Measurements from ENCODE around the gene PRF1. TPM values are rescaled to one million over a fixed set of nuclear protein-coding genes. Genes with fewer than 3 reads are reported as not detected.

PRF1 gene
- total RNA-seq, 1 experiment from 2014 or later, result 0.26 TPM

- peaks cover 8% of the 10 kb centered on the region for H3K4me1 ChIP-seq (ENCODE audit: low read length)
- H2AFZ ChIP-seq (ENCODE audit: low read length), result no peak overlapping the region
- H3K27me3 ChIP-seq (ENCODE audit: low read length), result no peaks in the 10 kb centered on the region
- H3K9ac ChIP-seq (ENCODE audit: low read length), result no peak overlapping the region
- 0 out of 2 replicates have a peak, but pooled peaks cover 8% of the 10 kb centered on the region for H3K79me2 ChIP-seq (ENCODE audit: low read length)
- H4K20me1 ChIP-seq (ENCODE audit: insufficient read depth, low read depth, low read length), result peaks cover 8% of the 10 kb centered on the region; the same call in 1 of the 2 replicates
- no peak overlapping the region for H3K27ac ChIP-seq (ENCODE audit: low read length)
- no peak overlapping the region for H3K4me2 ChIP-seq (ENCODE audit: low read depth, low read length, poor library complexity, severe bottlenecking)
- DNase-seq, result no peak
- no peaks in the 10 kb centered on the region for H3K9me3 ChIP-seq (ENCODE audit: low read length)
- no peaks in the 10 kb centered on the region for H3K9me2 ChIP-seq (replicated peaks; ENCODE audit: insufficient read depth, low read length)
- no peak overlapping the region for H3K4me3 ChIP-seq (ENCODE audit: low read length)
- peaks cover 27% of the 10 kb centered on the region for H3K36me3 ChIP-seq (ENCODE audit: insufficient read depth, low read length)
Observed at GRCh38 chr10:70552586-70552985, 50.0 kb downstream of the PRF1 start.

- Histone ChIP-seq H3K79me2 (ENCODE audit: low read length) (0 out of 2 replicates have a peak, but pooled peaks cover 8% of the 10 kb centered on the region), H3K36me3 (ENCODE audit: insufficient read depth, low read length) (peaks cover 25% of the 10 kb centered on the region), H3K4me1 (ENCODE audit: low read length) (peaks cover 2% of the 10 kb centered on the region)
Observed at GRCh38 chr10:70551971-70552422, 50.5 kb downstream of the PRF1 start.

GRCh38 chr10:70551466-70551865 is 51.1 kb downstream of the PRF1 start:
- H3K9me3 ChIP-seq (ENCODE audit: low read length), result no peaks in the 10 kb centered on the region
- 0 out of 2 replicates have a peak, but pooled peaks cover 8% of the 10 kb centered on the region for H3K79me2 ChIP-seq (ENCODE audit: low read length)
- H3K9me2 ChIP-seq (replicated peaks; ENCODE audit: insufficient read depth, low read length), result no peaks in the 10 kb centered on the region
- no peak overlapping the region for H2AFZ ChIP-seq (ENCODE audit: low read length)
- H3K4me1 ChIP-seq (ENCODE audit: low read length), result no peaks in the 10 kb centered on the region
- peaks cover 8% of the 10 kb centered on the region; the same call in 1 of the 2 replicates for H4K20me1 ChIP-seq (ENCODE audit: insufficient read depth, low read depth, low read length)
- no peak for DNase-seq
- H3K9ac ChIP-seq (ENCODE audit: low read length), result no peak overlapping the region
- H3K27me3 ChIP-seq (ENCODE audit: low read length), result no peaks in the 10 kb centered on the region
- no peak overlapping the region for H3K4me3 ChIP-seq (ENCODE audit: low read length)
- H3K36me3 ChIP-seq (ENCODE audit: insufficient read depth, low read length), result peaks cover 29% of the 10 kb centered on the region
- no peak overlapping the region for H3K4me2 ChIP-seq (ENCODE audit: low read depth, low read length, poor library complexity, severe bottlenecking)
- H3K27ac ChIP-seq (ENCODE audit: low read length), result no peak overlapping the region

More at GRCh38 chr10:70551971-70552422, 50.5 kb downstream of the PRF1 start:
- Histone ChIP-seq H4K20me1 (ENCODE audit: insufficient read depth, low read depth, low read length) (peaks cover 8% of the 10 kb centered on the region; the same call in 1 of the 2 replicates), H3K9me2 (replicated peaks; ENCODE audit: insufficient read depth, low read length) (no peaks in the 10 kb centered on the region), H3K27me3 (ENCODE audit: low read length) (no peaks in the 10 kb centered on the region), H3K4me3 (ENCODE audit: low read length) (no peak overlapping the region), H2AFZ (ENCODE audit: low read length) (no peak overlapping the region), H3K9ac (ENCODE audit: low read length) (no peak overlapping the region), H3K27ac (ENCODE audit: low read length) (no peak overlapping the region), H3K9me3 (ENCODE audit: low read length) (no peaks in the 10 kb centered on the region), H3K4me2 (ENCODE audit: low read depth, low read length, poor library complexity, severe bottlenecking) (no peak overlapping the region)
- DNase-seq, result no peak

- Histone ChIP-seq H4K20me1 (ENCODE audit: insufficient read depth, low read depth, low read length) (peaks cover 8% of the 10 kb centered on the region; the same call in 1 of the 2 replicates), H3K4me1 (ENCODE audit: low read length) (no peaks in the 10 kb centered on the region), H3K4me2 (ENCODE audit: low read depth, low read length, poor library complexity, severe bottlenecking) (no peak overlapping the region), H3K9me3 (ENCODE audit: low read length) (no peaks in the 10 kb centered on the region), H3K79me2 (ENCODE audit: low read length) (0 out of 2 replicates have a peak, but pooled peaks cover 7% of the 10 kb centered on the region), H3K9ac (ENCODE audit: low read length) (no peak overlapping the region), H2AFZ (ENCODE audit: low read length) (no peak overlapping the region), H3K27me3 (ENCODE audit: low read length) (no peaks in the 10 kb centered on the region), H3K4me3 (ENCODE audit: low read length) (no peak overlapping the region), H3K36me3 (ENCODE audit: insufficient read depth, low read length) (peaks cover 32% of the 10 kb centered on the region), H3K27ac (ENCODE audit: low read length) (no peak overlapping the region), H3K9me2 (replicated peaks; ENCODE audit: insufficient read depth, low read length) (no peaks in the 10 kb centered on the region)
- DNase-seq, result no peak
Observed at GRCh38 chr10:70550459-70550858, 52.1 kb downstream of the PRF1 start.

- H3K4me3 ChIP-seq (ENCODE audit: low read length), result no peak overlapping the region
- H3K79me2 ChIP-seq (ENCODE audit: low read length), result 0 out of 2 replicates have a peak, but pooled peaks cover 4% of the 10 kb centered on the region
- peaks cover 5% of the 10 kb centered on the region; the same call in 1 of the 2 replicates for H4K20me1 ChIP-seq (ENCODE audit: insufficient read depth, low read depth, low read length)
- H2AFZ ChIP-seq (ENCODE audit: low read length), result no peak overlapping the region
- H3K9me3 ChIP-seq (ENCODE audit: low read length), result no peaks in the 10 kb centered on the region
- H3K9ac ChIP-seq (ENCODE audit: low read length), result no peak overlapping the region
- H3K4me1 ChIP-seq (ENCODE audit: low read length), result no peaks in the 10 kb centered on the region
- H3K36me3 ChIP-seq (ENCODE audit: insufficient read depth, low read length), result peaks cover 28% of the 10 kb centered on the region
- no peaks in the 10 kb centered on the region for H3K27me3 ChIP-seq (ENCODE audit: low read length)
- no peak overlapping the region for H3K4me2 ChIP-seq (ENCODE audit: low read depth, low read length, poor library complexity, severe bottlenecking)
- no peak overlapping the region for H3K27ac ChIP-seq (ENCODE audit: low read length)
- DNase-seq, result peak; percentile 86
- H3K9me2 ChIP-seq (replicated peaks; ENCODE audit: insufficient read depth, low read length), result no peaks in the 10 kb centered on the region
Observed at GRCh38 chr10:70549962-70550458, 52.5 kb downstream of the PRF1 start.

GRCh38 chr10:70549351-70549961 is 53.1 kb downstream of the PRF1 start:
- H4K20me1 ChIP-seq (ENCODE audit: insufficient read depth, low read depth, low read length), result peaks cover 4% of the 10 kb centered on the region; the same call in 1 of the 2 replicates
- H3K4me2 ChIP-seq (ENCODE audit: low read depth, low read length, poor library complexity, severe bottlenecking), result no peak overlapping the region
- H3K27ac ChIP-seq (ENCODE audit: low read length), result no peak overlapping the region
- no peaks in the 10 kb centered on the region for H3K9me2 ChIP-seq (replicated peaks; ENCODE audit: insufficient read depth, low read length)
- H3K4me3 ChIP-seq (ENCODE audit: low read length), result no peak overlapping the region
- peaks cover 27% of the 10 kb centered on the region for H3K36me3 ChIP-seq (ENCODE audit: insufficient read depth, low read length)
- no peaks in the 10 kb centered on the region for H3K4me1 ChIP-seq (ENCODE audit: low read length)
- H3K27me3 ChIP-seq (ENCODE audit: low read length), result no peaks in the 10 kb centered on the region
- 0 out of 2 replicates have a peak, but pooled peaks cover 4% of the 10 kb centered on the region for H3K79me2 ChIP-seq (ENCODE audit: low read length)
- no peak overlapping the region for H2AFZ ChIP-seq (ENCODE audit: low read length)
- no peak overlapping the region for H3K9ac ChIP-seq (ENCODE audit: low read length)
- no peak for DNase-seq
- H3K9me3 ChIP-seq (ENCODE audit: low read length), result no peaks in the 10 kb centered on the region

Other genes with a start within 250 kb of the PRF1 start
- 13.6 and 37.0 TPM in 2 replicates for gene LRRC20, start 220.1 kb downstream of the PRF1 start, total RNA-seq (2014; rRNA removed; shearing (Covaris generic); ENCODE audit: low replicate concordance)
- gene EIF4EBP2, start 198.6 kb downstream of the PRF1 start, total RNA-seq (2014; rRNA removed; shearing (Covaris generic); ENCODE audit: low replicate concordance), result 35.3 and 78.0 TPM in 2 replicates
- not detected in 2 replicates for gene NODAL, start 161.1 kb downstream of the PRF1 start, total RNA-seq (2014; rRNA removed; shearing (Covaris generic); ENCODE audit: low replicate concordance)
- gene PALD1, start 124.0 kb downstream of the PRF1 start, total RNA-seq (2014; rRNA removed; shearing (Covaris generic); ENCODE audit: low replicate concordance), result 54.7 and 106 TPM in 2 replicates
- gene ADAMTS14, start 69.8 kb upstream of the PRF1 start, total RNA-seq (2014; rRNA removed; shearing (Covaris generic); ENCODE audit: low replicate concordance), result not detected in 2 replicates
- not detected in 2 replicates for gene TBATA, start 182.6 kb upstream of the PRF1 start, total RNA-seq (2014; rRNA removed; shearing (Covaris generic); ENCODE audit: low replicate concordance)
- gene SGPL1, start 213.2 kb upstream of the PRF1 start, total RNA-seq (2014; rRNA removed; shearing (Covaris generic); ENCODE audit: low replicate concordance), result 26.0 and 26.3 TPM in 2 replicates

All from Karpas-422 (cell line).